Measurements from ENCODE around the gene RGS3. TPM values are rescaled to one million over a fixed set of nuclear protein-coding genes. Genes with fewer than 3 reads are reported as not detected.

Gene RGS3
- total and polyA plus RNA-seq, 2 donors (not counting 3 experiments of a cell fraction or from before 2014, with no cell fraction given): 356 to 416 TPM

DNA sequence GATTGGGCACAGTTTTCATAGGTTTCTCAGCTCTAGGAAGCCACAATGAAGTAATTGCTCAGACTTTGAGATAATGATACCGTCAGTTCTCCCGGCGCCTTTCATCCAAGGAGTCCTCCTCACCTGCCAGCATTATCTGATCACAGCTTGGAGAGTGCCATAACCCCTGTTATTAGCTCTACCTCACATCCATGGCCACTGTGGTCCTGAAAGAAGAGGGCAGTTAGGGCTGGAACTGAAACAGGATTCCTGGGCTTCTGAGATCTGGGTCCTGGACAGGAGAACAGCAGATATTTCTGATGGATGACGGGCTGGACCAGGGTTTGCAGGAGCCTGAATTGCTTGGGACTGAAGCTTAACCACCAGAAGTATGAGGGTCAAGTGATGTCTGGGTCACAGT lies 13.5 kb downstream of the RGS3 start:
- no peak overlapping the region for H2AFZ ChIP-seq (ENCODE audit: low read depth, low read length)
- CTCF ChIA-PET: interaction anchor here (2.2 kb wide), 1 partner anchor 16 kb away, joined by 7 read pairs; no protein-coding TSS in a partner anchor
- no peaks in the 10 kb centered on the region for H3K27me3 ChIP-seq (ENCODE audit: control insufficient read depth in 2 of 2, insufficient read depth in 2 of 2, low read length in 2 of 2)
- no peak overlapping the region for H3K4me2 ChIP-seq (ENCODE audit: insufficient read depth, low read length)
- BruUV-seq (replicated peaks): no TSS peak
- DNase-seq (ENCODE audit: low read depth, low spot score): no peak
- H3K4me3 ChIP-seq (replicated peaks in 1 of 3; ENCODE audit: insufficient read depth in 1 of 3, low read depth in 1 of 3, low read length in 3 of 3): no peak overlapping the region
- H3K27ac ChIP-seq (ENCODE audit: insufficient read depth, low read depth, low read length): no peak overlapping the region
- FAIRE-seq: no peak
- no peaks in the 10 kb centered on the region for H3K4me1 ChIP-seq (ENCODE audit: control insufficient read depth, extremely low read depth, insufficient read depth, low read length)
- H4K20me1 ChIP-seq (replicated peaks; ENCODE audit: control insufficient read depth, extremely low read depth, insufficient read depth, low read length): no peaks in the 10 kb centered on the region
- dilution Hi-C loops (cut with MboI; ENCODE audit: extremely low pct_ligation_motif_present, low sequenced_read_pairs) (no loop called here), intact Hi-C loops (cut with micrococcal nuclease) (no loop called here)
- no peak overlapping the region for H3K9ac ChIP-seq (replicated peaks; ENCODE audit: extremely low read depth, insufficient read depth, low read length)
- POLR2A ChIA-PET: no interaction called here
- H3K36me3 ChIP-seq (ENCODE audit: control insufficient read depth in 2 of 2, extremely low read depth in 1 of 2, insufficient read depth in 2 of 2, low read length in 2 of 2): no peaks in the 10 kb centered on the region
- no peaks in the 10 kb centered on the region for H3K9me3 ChIP-seq (replicated peaks; ENCODE audit: control insufficient read depth, insufficient read depth, low read length)
- H3K79me2 ChIP-seq (ENCODE audit: control insufficient read depth, insufficient read depth, low read length): no peaks in the 10 kb centered on the region
- TF ChIP-seq JUN (IDR thresholded peaks at IDR 0.05; ENCODE audit: borderline replicate concordance, insufficient read depth, insufficient read length, low read depth) (no peak), CTCF (IDR thresholded peaks at IDR 0.05; ENCODE audit: extremely low read depth in 1 of 2, insufficient read depth in 1 of 2, low read depth in 1 of 2, low read length in 2 of 2) (no peak), GATA2 (IDR thresholded peaks at IDR 0.05; ENCODE audit: insufficient read depth, insufficient read length, low read depth, low read length) (no peak), POLR2AphosphoS5 (IDR thresholded peaks at IDR 0.05; ENCODE audit: insufficient read depth, low read depth, low read length) (no peak), POLR2A (IDR thresholded peaks at IDR 0.05; ENCODE audit: low read depth, low read length) (no peak), MYC (IDR thresholded peaks at IDR 0.05; ENCODE audit: low read depth, low read length) (no peak), FOS (IDR thresholded peaks at IDR 0.05; ENCODE audit: borderline replicate concordance, insufficient read depth, low read length) (no peak)
- TF ChIP-seq, protein P1, sequence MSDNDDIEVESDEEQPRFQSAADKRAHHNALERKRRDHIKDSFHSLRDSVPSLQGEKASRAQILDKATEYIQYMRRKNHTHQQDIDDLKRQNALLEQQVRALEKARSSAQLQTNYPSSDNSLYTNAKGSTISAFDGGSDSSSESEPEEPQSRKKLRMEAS (IDR thresholded peaks at IDR 0.05; ENCODE audit: insufficient read depth, insufficient read length): no peak
- H3K9me1 ChIP-seq (replicated peaks; ENCODE audit: control insufficient read depth, extremely low read depth, insufficient read depth, low read length): no peaks in the 10 kb centered on the region
